T-cell (primary cell): ENCODE measurements around the gene GPR146. TPM values are rescaled to one million over a fixed set of nuclear protein-coding genes. Genes with fewer than 3 reads are reported as not detected.

ENCODE experiments used
- ATAC-seq, 4 experiments: fragments of 200-7000 bp in 3 of 4; fragments of 150-1000 bp in 1 of 4; cut with Tn5 transposase; replicated peaks in 1 of 4; 1 replicate in 3 of 4; 2 replicates in 1 of 4; pipeline ENCODE4 v1.10.0; 2021; ENCODE audit warnings: moderate library complexity in 3 of 4, mild to moderate bottlenecking in 2 of 4, moderate number of reproducible peaks in 1 of 4
- CTCF ChIA-PET, 2 donors: fragments of 300-600 bp; sonication (Branson Sonifier 250); formaldehyde crosslinking; loops; one replicate each; lab custom pipeline; 2022; ENCODE audit warnings: antibody characterized with exemption in 2 of 2; lab: Charles Lee
- POLR2A ChIA-PET, 2 donors: fragments of 300-600 bp; sonication (Branson Sonifier 250); formaldehyde crosslinking; loops; one replicate each; lab custom pipeline; 2022; ENCODE audit warnings: antibody characterized with exemption in 2 of 2; lab: Charles Lee
- DNase-seq, 35 experiments: peaks; one replicate each; pipeline versions ENCODE4 v3.0.0 to v3.0.0-alpha.2; 2013 to 2023
- H3K27ac ChIP-seq: one replicate; pipeline ENCODE4 v1.5.1; 2013; ENCODE audit warnings: low read length
- H3K27me3 ChIP-seq, 2 experiments: replicated peaks in 1 of 2; 1 replicate in 1 of 2; 2 replicates in 1 of 2; pipeline versions ENCODE4 v1.6.1 to v1.7.0; 2013; ENCODE audit warnings: low read length in 1 of 2, mixed read lengths in 1 of 2; ENCODE audit not compliant: control insufficient read depth in 2 of 2, insufficient read depth in 2 of 2; ENCODE audit errors: extremely low read depth in 1 of 2
- H3K36me3 ChIP-seq, 2 donors: 1 replicate in 1 of 2; 2 replicates in 1 of 2; pipeline versions ENCODE4 v1.6.1 to v1.7.0; 2013; ENCODE audit warnings: low read length in 1 of 2; ENCODE audit not compliant: control insufficient read depth in 2 of 2, insufficient read depth in 1 of 2; ENCODE audit errors: extremely low read depth in 1 of 2
- H3K4me1 ChIP-seq, 2 experiments: 1 replicate in 1 of 2; 2 replicates in 1 of 2; pipeline versions ENCODE4 v1.6.1 to v1.7.0; 2013; ENCODE audit warnings: low read length in 2 of 2, mixed read lengths in 1 of 2; ENCODE audit not compliant: insufficient read depth in 2 of 2, control insufficient read depth in 1 of 2; ENCODE audit errors: extremely low read depth in 1 of 2
- H3K4me3 ChIP-seq, 2 donors: 1 replicate in 1 of 2; 2 replicates in 1 of 2; pipeline versions ENCODE4 v1.5.1 to v1.7.0; 2013; ENCODE audit warnings: mild to moderate bottlenecking in 2 of 2, low read length in 1 of 2, moderate library complexity in 1 of 2; ENCODE audit not compliant: control insufficient read depth in 1 of 2; ENCODE audit errors: extremely low read depth in 1 of 2
- H3K9me3 ChIP-seq: 2 replicates; pipeline ENCODE4 v1.7.0; 2013
- H3K27ac Mint-ChIP-seq, 2 donors: one replicate each; pipeline ENCODE4 v1.8.0; 2020 to 2021; ENCODE audit warnings: mild to moderate bottlenecking in 2 of 2, mixed read lengths in 2 of 2
- H3K27me3 Mint-ChIP-seq, 2 donors: one replicate each; pipeline ENCODE4 v1.8.0; 2021 to 2022; ENCODE audit warnings: mixed read lengths in 2 of 2
- H3K36me3 Mint-ChIP-seq: one replicate; pipeline ENCODE4 v1.8.0; 2021; ENCODE audit warnings: mixed read lengths
- H3K4me1 Mint-ChIP-seq, 3 donors: one replicate each; pipeline ENCODE4 v1.8.0; 2020 to 2022; ENCODE audit warnings: mixed read lengths in 3 of 3, mild to moderate bottlenecking in 1 of 3
- H3K4me3 Mint-ChIP-seq, 3 donors: one replicate each; pipeline ENCODE4 v1.8.0; 2020 to 2022; ENCODE audit warnings: mild to moderate bottlenecking in 3 of 3, mixed read lengths in 3 of 3, moderate library complexity in 3 of 3
- H3K9me3 Mint-ChIP-seq, 3 donors: one replicate each; pipeline ENCODE4 v1.8.0; 2020 to 2022; ENCODE audit warnings: mixed read lengths in 3 of 3
- WGBS: methylation state at CpG from one replicate; pipeline ENCODE4 v1.1.5; 2013; ENCODE audit warnings: missing lambda C conversion rate; ENCODE audit not compliant: insufficient coverage; 5-methylcytosine and 5-hydroxymethylcytosine counted together
- total RNA-seq, 35 experiments: library from RNA in 6 of 35; stranded (reverse) in 6 of 35; fragments of 120-200 nt in 1 of 35; gene quantifications; one replicate each; pipeline versions ENCODE4 v1.2.1 to v1.2.4 and lab custom pipeline; 2013 to 2026

The GPR146 gene
- total RNA-seq, 5 donors from 2014 or later (not counting 1 experiment from before 2014, with no cell fraction given) = 11.9 to 14.7 (median 13.0) TPM

DNA sequence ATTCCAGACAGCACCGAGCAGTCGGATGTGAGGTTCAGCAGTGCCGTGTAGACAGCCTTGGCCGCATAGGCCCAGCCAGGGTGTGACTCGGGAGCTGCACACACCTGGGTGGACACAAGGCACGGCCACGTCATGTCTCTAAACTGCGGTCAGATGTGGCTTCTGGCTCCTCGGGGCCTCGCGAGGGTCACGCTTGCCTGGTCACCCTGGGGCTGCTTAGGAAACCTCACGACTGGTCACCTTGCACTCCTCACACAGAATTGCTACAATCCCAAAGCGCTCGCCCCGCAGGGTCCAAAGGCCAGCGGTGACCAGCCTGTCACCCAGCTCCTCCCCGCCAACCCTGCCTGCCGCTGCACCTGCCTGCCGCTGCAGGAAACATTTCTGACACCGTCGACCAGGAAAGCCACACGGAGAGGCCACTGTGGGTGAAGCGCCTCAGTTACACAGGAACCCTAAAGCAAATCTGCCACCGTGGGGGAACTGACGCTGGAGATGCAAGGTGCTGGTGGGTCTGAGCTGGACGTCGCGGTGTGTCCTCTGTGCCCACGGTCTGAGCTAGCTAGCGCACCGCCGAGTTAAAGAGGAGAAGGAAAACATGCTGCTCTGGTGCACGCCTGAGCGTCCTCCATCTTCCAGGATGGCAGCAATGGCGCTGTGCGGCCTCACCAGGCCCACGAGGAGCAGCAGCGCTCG lies 48.6 kb downstream of the GPR146 start:
- H3K9me3 ChIP-seq = no peaks in the 10 kb centered on the region
- DNase-seq = no peak
- ChIA-PET POLR2A (no interaction called here), CTCF (no interaction called here)
- H3K4me3 ChIP-seq = no peak overlapping the region
- no peak overlapping the region for H3K4me3 Mint-ChIP-seq
- no peaks in the 10 kb centered on the region for H3K4me1 ChIP-seq
- no peaks in the 10 kb centered on the region for H3K27me3 Mint-ChIP-seq
- H3K9me3 Mint-ChIP-seq = peaks cover 0 to under 1% (median 0%) of the 10 kb centered on the region in 3 donors
- WGBS = 91% methylated on average over 34 of the region's 40 CpGs
- H3K4me1 Mint-ChIP-seq = peaks cover 0 to 5% (median 0%) of the 10 kb centered on the region in 3 donors
- H3K36me3 ChIP-seq = peaks cover 0 to 7% of the 10 kb centered on the region in 2 donors
- no peaks in the 10 kb centered on the region for H3K27me3 ChIP-seq
- ATAC-seq = no peak
- H3K27ac Mint-ChIP-seq = no peak overlapping the region
- peaks cover 17% of the 10 kb centered on the region for H3K36me3 Mint-ChIP-seq
- H3K27ac ChIP-seq = no peak overlapping the region

DNA sequence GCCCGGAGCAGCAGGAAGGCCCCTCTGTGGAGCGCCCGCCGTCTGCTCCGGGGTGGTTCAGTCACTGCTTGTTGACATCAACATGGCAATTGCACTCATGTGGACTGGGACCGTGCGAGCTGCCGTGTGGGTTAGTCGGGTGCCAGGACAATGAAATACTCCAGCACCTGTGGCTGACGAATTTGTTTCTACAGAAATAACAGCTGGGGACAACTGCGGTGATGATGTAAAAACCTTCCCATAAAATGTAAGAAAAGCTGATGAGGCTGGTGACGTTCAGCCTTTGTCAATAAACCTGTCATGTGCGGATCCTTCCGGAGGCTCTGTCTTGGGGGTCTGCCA lies 49.1 kb downstream of the GPR146 start:
- DNase-seq = no peak
- Histone ChIP-seq H3K4me1 (no peaks in the 10 kb centered on the region), H3K4me3 (no peak overlapping the region), H3K9me3 (no peaks in the 10 kb centered on the region), H3K27ac (no peak overlapping the region), H3K27me3 (no peaks in the 10 kb centered on the region), H3K36me3 (peaks cover 0 to 7% of the 10 kb centered on the region in 2 donors)
- ChIA-PET POLR2A (no interaction called here), CTCF (no interaction called here)
- Mint-ChIP-seq H3K27ac (no peak overlapping the region), H3K27me3 (no peaks in the 10 kb centered on the region), H3K4me3 (no peak overlapping the region), H3K9me3 (peaks cover 0 to 4% (median 0%) of the 10 kb centered on the region in 3 donors), H3K36me3 (peaks cover 22% of the 10 kb centered on the region), H3K4me1 (peaks cover 0 to 5% (median 0%) of the 10 kb centered on the region in 3 donors)
- ATAC-seq = no peak
- 96% methylated on average over 10 of the region's 14 CpGs for WGBS

DNA sequence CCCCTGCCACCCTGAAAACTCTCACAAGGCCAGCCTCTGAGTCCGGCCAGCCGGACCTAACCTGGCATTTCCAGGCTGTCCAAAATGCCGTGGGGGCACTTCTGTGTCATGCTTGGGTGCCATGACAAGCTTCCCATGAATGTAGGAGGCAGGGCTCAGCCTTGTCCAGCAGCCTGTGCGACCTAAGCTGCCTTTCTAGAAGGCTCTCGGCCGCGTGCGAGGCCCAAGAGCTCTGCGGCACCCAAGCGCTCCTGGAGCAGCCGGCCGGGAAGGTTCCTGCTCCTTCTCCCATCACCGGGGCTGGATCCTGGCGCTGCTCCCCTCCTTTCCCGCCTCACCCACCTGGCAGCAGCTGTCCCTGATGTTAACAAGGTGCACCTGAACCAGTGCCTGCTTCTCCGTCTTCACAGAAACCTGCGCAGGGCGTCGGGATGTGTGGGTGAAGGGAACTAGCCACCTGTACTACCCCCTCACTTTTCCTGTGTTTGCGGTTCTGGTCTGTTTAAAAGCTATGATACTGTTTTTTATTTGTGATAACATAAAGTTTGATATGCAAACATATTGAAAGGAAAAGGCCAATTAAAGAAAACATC lies 49.7 kb downstream of the GPR146 start:
- Mint-ChIP-seq H3K27ac (no peak overlapping the region), H3K4me1 (peaks cover 0 to 5% (median 0%) of the 10 kb centered on the region in 3 donors), H3K27me3 (no peaks in the 10 kb centered on the region), H3K4me3 (no peak overlapping the region), H3K36me3 (peaks cover 22% of the 10 kb centered on the region), H3K9me3 (peaks cover 0 to 4% (median 0%) of the 10 kb centered on the region in 3 donors)
- Histone ChIP-seq H3K36me3 (peaks cover 0 to 7% of the 10 kb centered on the region in 2 donors), H3K4me1 (no peaks in the 10 kb centered on the region), H3K27me3 (no peaks in the 10 kb centered on the region), H3K27ac (no peak overlapping the region), H3K4me3 (no peak overlapping the region), H3K9me3 (no peaks in the 10 kb centered on the region)
- ChIA-PET POLR2A (no interaction called here), CTCF (no interaction called here)
- ATAC-seq (no peak), DNase-seq (no peak)
- 84% methylated on average over 10 of the region's 20 CpGs for WGBS

DNA sequence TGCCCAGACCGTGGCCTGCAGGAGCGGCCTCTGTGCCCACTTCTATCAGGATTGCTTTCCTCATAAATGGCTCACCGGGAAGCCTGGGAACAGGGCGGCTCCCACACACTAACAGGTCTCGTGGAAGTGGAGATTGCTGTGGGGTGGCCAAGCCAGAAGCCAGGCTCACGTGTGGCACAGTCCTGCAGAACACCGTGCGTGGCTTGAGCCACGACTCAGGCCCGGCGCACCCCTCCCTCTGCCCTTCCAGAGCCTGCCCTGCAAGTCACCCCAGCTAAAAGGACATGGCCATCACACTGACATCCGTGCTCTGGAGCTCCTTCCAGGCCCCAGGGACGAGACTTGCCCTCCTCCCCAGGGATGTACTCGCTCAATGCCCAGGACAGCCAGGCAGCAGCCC lies 50.5 kb downstream of the GPR146 start:
- Mint-ChIP-seq H3K27ac (no peak overlapping the region), H3K36me3 (peaks cover 25% of the 10 kb centered on the region), H3K4me3 (no peak overlapping the region), H3K9me3 (peaks cover 0 to 4% (median 0%) of the 10 kb centered on the region in 3 donors), H3K4me1 (peaks cover 0 to 5% (median 0%) of the 10 kb centered on the region in 3 donors), H3K27me3 (no peaks in the 10 kb centered on the region)
- ATAC-seq = no peak
- CTCF ChIA-PET = no interaction called here
- POLR2A ChIA-PET = interaction anchor here in 1 of 2 donors (0.7 kb wide), 1 partner anchor 640 kb away, joined by 3 read pairs; no protein-coding TSS in a partner anchor
- Histone ChIP-seq H3K27ac (no peak overlapping the region), H3K36me3 (peaks cover 0 to 8% of the 10 kb centered on the region in 2 donors), H3K4me1 (no peaks in the 10 kb centered on the region), H3K27me3 (no peaks in the 10 kb centered on the region), H3K4me3 (no peak overlapping the region), H3K9me3 (no peaks in the 10 kb centered on the region)
- WGBS = 89% methylated on average over 12 of the region's 14 CpGs
- DNase-seq = no peak

DNA sequence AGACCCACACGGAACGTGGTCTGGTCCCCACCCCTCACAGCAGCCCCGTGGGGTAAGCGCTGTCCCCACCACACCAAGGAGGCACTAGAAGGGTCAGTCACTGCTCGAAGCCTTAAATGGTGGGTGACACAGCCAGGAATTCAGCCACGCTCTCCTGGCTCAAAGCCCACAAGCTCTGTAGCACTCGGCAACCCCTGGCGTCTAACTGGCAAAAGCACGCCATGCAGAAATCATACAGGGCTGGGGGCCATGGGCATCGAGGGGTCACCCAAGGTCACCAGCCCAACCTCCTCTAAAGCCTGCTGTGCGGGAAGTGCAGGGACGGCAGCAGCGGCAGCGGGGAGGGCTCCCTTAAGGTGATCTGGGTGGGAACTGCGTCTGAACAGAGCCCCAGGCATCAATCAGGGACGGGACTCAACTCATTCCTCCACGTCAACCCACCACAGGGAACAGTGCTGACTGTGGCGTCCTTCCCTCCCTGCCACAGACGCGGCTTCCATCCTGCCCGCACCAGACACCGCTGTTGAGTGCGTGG lies 51.3 kb downstream of the GPR146 start:
- POLR2A ChIA-PET = interaction anchor here in 1 of 2 donors (0.6 to 0.7 kb wide), 2 partner anchors 641 to 731 kb away, joined by 3 to 6 read pairs; no protein-coding TSS in a partner anchor
- WGBS = 92% methylated on average over 23 of the region's 23 CpGs

DNA sequence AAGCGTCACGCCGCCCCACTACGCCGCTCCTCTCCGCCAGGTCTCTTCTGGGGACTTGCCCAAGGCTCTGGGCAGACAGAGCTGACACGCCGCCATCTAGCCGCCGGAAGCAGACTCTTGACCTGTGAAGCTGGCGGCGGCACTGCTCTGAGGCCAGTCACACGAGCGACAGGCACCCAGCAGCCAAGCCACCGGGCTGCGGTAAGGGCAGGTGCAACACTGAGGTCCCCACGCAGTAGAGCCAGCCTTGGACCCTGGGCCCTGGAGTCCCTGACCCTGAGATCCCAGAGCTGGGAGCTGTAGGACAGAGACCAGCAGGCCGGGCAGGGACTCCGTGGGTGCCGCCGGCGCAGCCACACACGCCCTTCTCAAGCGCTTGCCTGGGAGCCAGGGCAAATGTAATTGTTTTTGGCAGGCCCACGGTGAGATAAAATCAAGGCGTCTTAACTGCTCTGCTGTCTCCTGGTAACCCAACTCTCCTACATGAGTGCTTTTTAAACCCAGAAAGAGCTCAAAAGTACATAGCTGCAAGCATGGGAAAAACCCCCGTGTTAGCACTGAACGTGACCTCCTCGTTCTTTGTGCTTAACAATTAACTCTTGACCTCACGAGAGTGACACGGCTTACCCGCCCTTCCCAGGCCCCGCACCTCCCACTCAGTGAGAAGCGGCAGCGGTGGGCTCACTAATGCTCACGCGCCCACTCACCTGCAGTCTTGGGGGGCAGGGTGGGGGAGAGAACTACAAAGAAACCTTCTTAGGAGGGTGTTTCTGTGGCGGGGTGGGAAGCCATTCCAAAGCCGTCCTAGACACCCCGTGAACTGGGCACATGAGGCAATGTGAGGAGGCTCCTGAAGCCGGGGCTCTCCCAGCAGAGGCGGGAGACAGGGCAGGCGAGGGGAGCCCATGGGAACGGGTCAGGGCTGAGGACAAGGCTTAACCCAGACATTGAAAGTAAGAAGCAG lies 52.1 kb downstream of the GPR146 start:
- no peak overlapping the region for H3K27ac Mint-ChIP-seq
- H3K4me3 Mint-ChIP-seq = no peak overlapping the region
- DNase-seq = no peak
- Histone ChIP-seq H3K27me3 (no peaks in the 10 kb centered on the region), H3K27ac (no peak overlapping the region), H3K4me1 (no peaks in the 10 kb centered on the region), H3K4me3 (no peak overlapping the region), H3K36me3 (peaks cover 0 to 11% of the 10 kb centered on the region in 2 donors), H3K9me3 (no peaks in the 10 kb centered on the region)
- ChIA-PET CTCF (interaction anchor here in 1 of 2 donors (0.6 kb wide), 1 partner anchor 21 kb away, joined by 3 read pairs; no protein-coding TSS in a partner anchor), POLR2A (no interaction called here)
- peaks cover 25% of the 10 kb centered on the region for H3K36me3 Mint-ChIP-seq
- peaks cover 0 to 5% (median 0%) of the 10 kb centered on the region in 3 donors for H3K4me1 Mint-ChIP-seq
- WGBS = 93% methylated on average over 34 of the region's 44 CpGs
- peaks cover 0 to 4% (median 0%) of the 10 kb centered on the region in 3 donors for H3K9me3 Mint-ChIP-seq
- H3K27me3 Mint-ChIP-seq = no peaks in the 10 kb centered on the region
- no peak for ATAC-seq

More for the DNA sequence above, 51.3 kb downstream of the GPR146 start:
- DNase-seq (no peak), ATAC-seq (no peak)
- H3K27ac Mint-ChIP-seq = no peak overlapping the region
- peaks cover 0 to 4% (median 0%) of the 10 kb centered on the region in 3 donors for H3K9me3 Mint-ChIP-seq
- Histone ChIP-seq H3K36me3 (peaks cover 0 to 11% of the 10 kb centered on the region in 2 donors), H3K27ac (no peak overlapping the region), H3K9me3 (no peaks in the 10 kb centered on the region), H3K4me1 (no peaks in the 10 kb centered on the region), H3K27me3 (no peaks in the 10 kb centered on the region), H3K4me3 (no peak overlapping the region)
- CTCF ChIA-PET = no interaction called here
- H3K4me1 Mint-ChIP-seq = peaks cover 0 to 5% (median 0%) of the 10 kb centered on the region in 3 donors
- H3K4me3 Mint-ChIP-seq = no peak overlapping the region
- H3K36me3 Mint-ChIP-seq = peaks cover 25% of the 10 kb centered on the region
- H3K27me3 Mint-ChIP-seq = no peaks in the 10 kb centered on the region
